K562 (cell line): Measurements from ENCODE around the gene CDH12. TPM values are rescaled to one million over a fixed set of nuclear protein-coding genes. Genes with fewer than 3 reads are reported as not detected.

Experiments
- ATAC-seq: fragments of 200-7000 bp; cut with Tn5 transposase; 3 replicates; pipeline ENCODE4 v1.9.1; 2020; ENCODE audit warnings: moderate library complexity
- BruUV-seq: library from RNA; stranded (reverse); fragments of 400-500 nt; replicated peaks from 2 replicates; lab custom pipeline; 2021; lab: Mats Ljungman, UMichigan
- CTCF ChIA-PET: fragments of 300-600 bp; formaldehyde crosslinking; extraction: SDS; loops from one replicate; lab custom pipeline; 2021; ENCODE audit warnings: low intra/inter-chr PET ratio; lab: Yijun Ruan, JAX
- POLR2A ChIA-PET: fragments of 300-600, 350-650 bp; sonication (Branson Sonifier 250); formaldehyde crosslinking; extraction: SDS; loops from one replicate; lab custom pipeline; 2021; ENCODE audit warnings: antibody characterized with exemption, inconsistent platforms; lab: Yijun Ruan, JAX
- DNase-seq, 4 experiments: peaks; one replicate each; pipeline versions ENCODE4 v3.0.0 to v3.0.0-alpha.2; 2011 to 2018; ENCODE audit warnings: low spot score in 3 of 4, mixed read lengths in 3 of 4; ENCODE audit errors: extremely low read depth in 1 of 4
- FAIRE-seq: peaks from 2 replicates; lab custom pipeline; 2011; peaks lifted over from hg19 to GRCh38; lab: Jason Lieb, UNC
- H2AFZ ChIP-seq: 2 replicates; pipeline ENCODE4 v1.6.0; 2011; ENCODE audit warnings: low read depth, low read length, control low read depth, inconsistent platforms
- H3K27ac ChIP-seq: fragments of 200-600 bp; 3 replicates; pipeline ENCODE4 v1.8.0; 2011; ENCODE audit warnings: low read depth, mild to moderate bottlenecking, control low read depth, inconsistent platforms, low read length, moderate library complexity, mixed read lengths; ENCODE audit errors: extremely low read depth
- H3K27me3 ChIP-seq, 2 experiments: fragments of 300-600 bp in 1 of 2; 2 replicates in 1 of 2; 3 replicates in 1 of 2; pipeline versions ENCODE4 v1.6.0 to v1.8.0; 2011; ENCODE audit warnings: inconsistent platforms in 2 of 2, low read length in 2 of 2, mild to moderate bottlenecking in 1 of 2, mixed read lengths in 1 of 2, moderate library complexity in 1 of 2; ENCODE audit not compliant: control insufficient read depth in 2 of 2, insufficient read depth in 2 of 2
- H3K36me3 ChIP-seq: fragments of 300-600 bp; 3 replicates; pipeline ENCODE4 v1.8.0; 2011; ENCODE audit warnings: mild to moderate bottlenecking, low read length, inconsistent platforms; ENCODE audit not compliant: control insufficient read depth, insufficient read depth
- H3K4me1 ChIP-seq, 2 experiments: fragments of 200-600 bp in 1 of 2; replicated peaks in 1 of 2; 2 replicates in 1 of 2; 3 replicates in 1 of 2; pipeline versions ENCODE4 v1.5.1 to v1.8.0; 2011; ENCODE audit warnings: inconsistent platforms in 2 of 2, low read length in 2 of 2, mild to moderate bottlenecking in 1 of 2, mixed read lengths in 1 of 2, moderate library complexity in 1 of 2; ENCODE audit not compliant: control insufficient read depth in 2 of 2, insufficient read depth in 2 of 2
- H3K4me2 ChIP-seq: 2 replicates; pipeline ENCODE4 v1.6.1; 2011; ENCODE audit warnings: low read length, control low read depth, inconsistent platforms, mixed read lengths; ENCODE audit not compliant: insufficient read depth
- H3K4me3 ChIP-seq: fragments of 200-600 bp; sonication (generic), shearing (Covaris generic); 2 replicates; pipeline ENCODE4 v1.5.1; 2016; ENCODE audit warnings: control low read depth, inconsistent platforms
- H3K79me2 ChIP-seq: fragments of 200-600 bp; 3 replicates; pipeline ENCODE4 v1.8.0; 2011; ENCODE audit warnings: low read length, inconsistent platforms; ENCODE audit not compliant: control insufficient read depth, insufficient read depth
- H3K9ac ChIP-seq, 2 experiments: 2 replicates each; pipeline versions ENCODE4 v1.6.0 to v1.6.1; 2011; ENCODE audit warnings: low read depth in 2 of 2, low read length in 2 of 2, control low read depth in 1 of 2, inconsistent platforms in 1 of 2, mild to moderate bottlenecking in 1 of 2, mixed read lengths in 1 of 2; ENCODE audit not compliant: insufficient read depth in 1 of 2
- H3K9me1 ChIP-seq: one replicate; pipeline ENCODE4 v1.6.0; 2011; ENCODE audit warnings: inconsistent platforms, mild to moderate bottlenecking, low read length, moderate library complexity; ENCODE audit not compliant: control insufficient read depth, insufficient read depth
- H3K9me3 ChIP-seq: replicated peaks from 2 replicates; pipeline ENCODE4 v1.5.1; 2011; ENCODE audit warnings: low read depth, low read length, inconsistent platforms; ENCODE audit not compliant: control insufficient read depth, insufficient read depth
- H4K20me1 ChIP-seq: replicated peaks from 2 replicates; pipeline ENCODE4 v1.6.1; 2011; ENCODE audit warnings: low read length, inconsistent platforms, mixed read lengths; ENCODE audit not compliant: control insufficient read depth, insufficient read depth
- BACH1 ChIP-seq: fragments of 200-800 bp; sonication (Bioruptor generic); IDR thresholded peaks from 2 replicates; pipeline ENCODE4 v1.6.1; 2016; ENCODE audit warnings: missing genetic modification characterization, missing compliant biosample characterization
- DEAF1 ChIP-seq: fragments of 450-650 bp; formaldehyde crosslinking; IDR thresholded peaks from 2 replicates; pipeline ENCODE4 v1.4.0; 2020; ENCODE audit warnings: mild to moderate bottlenecking, moderate library complexity
- ESRRA ChIP-seq: fragments of 450-650 bp; IDR thresholded peaks from 2 replicates; pipeline ENCODE4 v1.6.1; 2014; ENCODE audit warnings: low read depth, mild to moderate bottlenecking, moderate library complexity, borderline replicate concordance
- HNRNPL ChIP-seq: fragments of 200-400 bp; formaldehyde crosslinking; IDR thresholded peaks from 2 replicates; pipeline ENCODE4 v1.6.1; 2017; ENCODE audit warnings: low read depth, mild to moderate bottlenecking, low read length
- MYBL2 ChIP-seq, 2 experiments: fragments of 450-650 bp in 1 of 2; sonication (generic) in 1 of 2; formaldehyde crosslinking in 1 of 2; IDR thresholded peaks; 2 replicates each; pipeline versions ENCODE4 v1.6.1 to v1.8.1; 2017 to 2022; ENCODE audit warnings: borderline replicate concordance in 1 of 2, inconsistent platforms in 1 of 2, low read depth in 1 of 2, mild to moderate bottlenecking in 1 of 2, missing genetic modification reagents in 1 of 2, moderate library complexity in 1 of 2
- PHB2 ChIP-seq: fragments of 450-650 bp; IDR thresholded peaks from 2 replicates; pipeline ENCODE4 v1.6.1; 2017; ENCODE audit warnings: low read depth
- PRMT5 ChIP-seq: sonication (generic); formaldehyde crosslinking; IDR thresholded peaks from 2 replicates; pipeline ENCODE4 v1.5.0; 2020; ENCODE audit warnings: missing genetic modification reagents
- RFX1 ChIP-seq: fragments of 450-650 bp; IDR thresholded peaks from 2 replicates; pipeline ENCODE4 v1.6.1; 2016; ENCODE audit warnings: mild to moderate bottlenecking, moderate library complexity
- RHOXF2B ChIP-seq: fragments of 250-450 bp; sonication (Bioruptor Pico); conservative IDR thresholded peaks from 2 replicates; pipeline ENCODE4 v1.5.1; 2021
- SRSF1 ChIP-seq: fragments of 200-400 bp; formaldehyde crosslinking; IDR thresholded peaks from 2 replicates; pipeline ENCODE4 v1.6.1; 2017; ENCODE audit warnings: mild to moderate bottlenecking, low read depth, low read length, moderate library complexity
- ZC3H4 ChIP-seq: sonication (generic); formaldehyde crosslinking; IDR thresholded peaks from 2 replicates; pipeline ENCODE4 v1.9.0; 2021; ENCODE audit warnings: missing genetic modification reagents, borderline replicate concordance
- ZKSCAN8 ChIP-seq: fragments of 200-800 bp; sonication (Bioruptor generic); IDR thresholded peaks from 2 replicates; pipeline ENCODE4 v1.6.1; 2016; ENCODE audit warnings: missing genetic modification characterization, missing compliant biosample characterization
- ZNF134 ChIP-seq: fragments of 250-450 bp; sonication (Bioruptor Pico); conservative IDR thresholded peaks from 2 replicates; pipeline ENCODE4 v1.4.0; 2020
- ZNF277 ChIP-seq: fragments of 250-450 bp; sonication (Bioruptor Pico); IDR thresholded peaks from 2 replicates; pipeline ENCODE4 v1.8.0; 2022; ENCODE audit warnings: inconsistent platforms, mild to moderate bottlenecking, moderate library complexity, borderline replicate concordance
- ZNF436 ChIP-seq: fragments of 250-450, 450-650 bp; sonication (Bioruptor Pico); formaldehyde crosslinking; IDR thresholded peaks from 2 replicates; pipeline ENCODE4 v1.7.0; 2020; ENCODE audit warnings: mild to moderate bottlenecking
- ZNF586 ChIP-seq: fragments of 450-650 bp; formaldehyde crosslinking; conservative IDR thresholded peaks from 2 replicates; pipeline ENCODE4 v1.4.0; 2020; ENCODE audit warnings: mild to moderate bottlenecking, moderate library complexity
- ZNF696 ChIP-seq: fragments of 250-450 bp; sonication (Bioruptor Pico); conservative IDR thresholded peaks from 2 replicates; pipeline ENCODE4 v1.4.0; 2020; ENCODE audit warnings: mild to moderate bottlenecking, moderate library complexity
- WGBS: fragments of 100-300 bp; shearing (Covaris generic); methylation state at CpG from one replicate; pipeline ENCODE4 v1.1.6; 2016; ENCODE audit warnings: low coverage, mixed read lengths; ENCODE audit not compliant: insufficient coverage; ENCODE audit errors: missing lambda C conversion rate; 5-methylcytosine and 5-hydroxymethylcytosine counted together
- in situ Hi-C: fragments of 300-500 bp; cut with MboI; formaldehyde crosslinking; loops from 4 replicates; pipeline ENCODE4 v1.15.0; 2018; ENCODE audit warnings: inconsistent platforms, mixed read lengths
- intact Hi-C: fragments of 100-400 bp; cut with micrococcal nuclease; formaldehyde crosslinking; loops from 2 replicates; pipeline ENCODE4 v1.14.2; 2022
- polyA plus RNA-seq, 8 experiments: library from polyadenylated mRNA; depleted of rRNA in 4 of 8; stranded (reverse) in 5 of 8; unstranded in 3 of 8; fragments of >200 nt; fragmentation: Nextera tagmentation in 2 of 8; fragmentation: Illumina TruSeq in 1 of 8; extraction: Ambion mirVana in 2 of 8; extraction: Trizol in 1 of 8; gene quantifications; 2 replicates each; pipeline versions ENCODE4 v1.2.1 to v1.2.3, GENCODE V29; 2011 to 2014; ENCODE audit warnings: inconsistent platforms in 1 of 8, missing spikeins in 1 of 8
- total RNA-seq, 7 experiments: library from RNA; depleted of rRNA in 6 of 7; stranded (reverse); fragments of >200 nt in 6 of 7; fragmentation: Illumina TruSeq in 2 of 7; extraction: Trizol in 2 of 7; gene quantifications; 2 replicates each; pipeline versions ENCODE4 v1.2.1 to v1.2.3, GENCODE V29; 2011 to 2021; ENCODE audit warnings: low replicate concordance in 1 of 7

The CDH12 gene
- total and polyA plus RNA-seq, 9 of the 15 experiments (the other 6 are each of a cell fraction or from before 2014, with no cell fraction given): 0.03 to 1.7 (median 0.37) TPM

GRCh38 chr5:21784487-21784886 is 1068.7 kb downstream of the CDH12 start:
- Histone ChIP-seq H3K27me3 (no peaks in the 10 kb centered on the region), H3K4me3 (no peak overlapping the region), H3K4me2 (no peak overlapping the region), H3K9me1 (no peaks in the 10 kb centered on the region), H2AFZ (no peak overlapping the region), H4K20me1 (no peaks in the 10 kb centered on the region), H3K79me2 (no peaks in the 10 kb centered on the region), H3K9ac (no peak overlapping the region), H3K4me1 (no peaks in the 10 kb centered on the region), H3K36me3 (no peaks in the 10 kb centered on the region), H3K9me3 (no peaks in the 10 kb centered on the region), H3K27ac (no peak overlapping the region)
- WGBS: 0% methylated on average over 1 of the region's 1 CpG
- in situ Hi-C loops (no loop called here), intact Hi-C loops (no loop called here)
- no peak for FAIRE-seq
- no TSS peak for BruUV-seq
- no peak for ATAC-seq
- no peak for DNase-seq
- ChIA-PET POLR2A (no interaction called here), CTCF (no interaction called here)
- TF ChIP-seq ESRRA (no peak), HNRNPL (no peak), ZNF277 (CRISPR knock-in tag) (no peak), ZNF696 (no peak), BACH1 (tag) (no peak), SRSF1 (no peak), RHOXF2B (CRISPR knock-in tag) (no peak), MYBL2 (IDR thresholded peaks at IDR 0.05; ENCODE audit: low read depth) (no peak), MYBL2 (CRISPR knock-in tag; IDR thresholded peaks at IDR 0.05; ENCODE audit: borderline replicate concordance) (no peak), PHB2 (no peak), DEAF1 (CRISPR knock-in tag) (no peak), ZKSCAN8 (CRISPR knock-in tag) (no peak), ZNF134 (CRISPR knock-in tag) (no peak), ZNF436 (CRISPR knock-in tag) (no peak), ZNF586 (no peak), PRMT5 (no peak), ZC3H4 (CRISPR knock-in tag) (no peak), RFX1 (no peak)
